Measurements from ENCODE around the gene SELENOS.

GRCh38 chr15:101313041-101313761 lies 35.9 kb upstream of the SELENOS start:
- no peak for TF ChIP-seq CTCF (IDR thresholded peaks at IDR 0.05)
- no peak for TF ChIP-seq POLR2A (IDR thresholded peaks at IDR 0.05)

Measured in adrenal gland (tissue), 5 donors.